A549 (cell line): ENCODE measurements around the gene CARMIL1.

Experiments used
- CHD4 ChIP-seq: fragments of 200-600 bp; sonication (generic); IDR thresholded peaks from 2 replicates; pipeline ENCODE4 v1.6.1; 2016; ENCODE audit warnings: antibody characterized with exemption, mild to moderate bottlenecking, borderline replicate concordance
- CTCF ChIP-seq: fragments of >200 bp; sonication (Bioruptor Twin); formaldehyde crosslinking; IDR thresholded peaks from 3 replicates; pipeline ENCODE4 v1.5.1; 2016
- EHMT2 ChIP-seq: fragments of 200-600 bp; sonication (generic); IDR thresholded peaks from 2 replicates; pipeline ENCODE4 v1.6.1; 2016; ENCODE audit warnings: antibody characterized with exemption, low read depth, mild to moderate bottlenecking, moderate library complexity
- EP300 ChIP-seq, 2 experiments: fragments of >200 bp; sonication (Bioruptor Twin); formaldehyde crosslinking; IDR thresholded peaks; 2 replicates in 1 of 2; 3 replicates in 1 of 2; pipeline ENCODE4 v1.6.1; 2016 to 2017
- JUN ChIP-seq, 2 experiments: fragments of >200 bp; sonication (Bioruptor Twin); formaldehyde crosslinking; IDR thresholded peaks; 2 replicates in 1 of 2; 3 replicates in 1 of 2; pipeline ENCODE4 v1.6.1; 2016 to 2017
- MAX ChIP-seq: IDR thresholded peaks from 2 replicates; pipeline ENCODE4 v1.6.1; 2012
- MAZ ChIP-seq: fragments of 150-350 bp; IDR thresholded peaks from 2 replicates; pipeline ENCODE4 v1.6.1; 2014; ENCODE audit warnings: antibody characterized with exemption, low read depth, low read length, borderline replicate concordance
- MYC ChIP-seq: IDR thresholded peaks from 2 replicates; pipeline ENCODE4 v1.6.1; 2012; ENCODE audit warnings: mild to moderate bottlenecking, inconsistent platforms, low read length, improper control_type of control experiment, borderline replicate concordance
- POLR2A ChIP-seq: IDR thresholded peaks from 2 replicates; pipeline ENCODE4 v1.6.1; 2012; ENCODE audit warnings: mild to moderate bottlenecking, low read length
- RAD21 ChIP-seq, 2 experiments: fragments of >200 bp in 1 of 2; sonication (Bioruptor Twin) in 1 of 2; formaldehyde crosslinking in 1 of 2; IDR thresholded peaks in 1 of 2; conservative IDR thresholded peaks in 1 of 2; 2 replicates in 1 of 2; 3 replicates in 1 of 2; pipeline ENCODE4 v1.6.1; 2012 to 2018; ENCODE audit warnings: inconsistent platforms in 1 of 2
- RARB ChIP-seq: fragments of 250-450 bp; sonication (Bioruptor Pico); IDR thresholded peaks from 2 replicates; pipeline ENCODE4 v1.8.0; 2021; ENCODE audit warnings: mild to moderate bottlenecking, moderate library complexity
- REST ChIP-seq: fragments of 200-600 bp; sonication (generic); IDR thresholded peaks from 2 replicates; pipeline ENCODE4 v1.6.1; 2016; ENCODE audit warnings: antibody characterized with exemption, mild to moderate bottlenecking, moderate library complexity

- no peak for TF ChIP-seq RAD21 (conservative IDR thresholded peaks at IDR 0.05 in 1 of 2, IDR thresholded peaks at IDR 0.05 in 1 of 2)
- no peak for TF ChIP-seq REST
- TF ChIP-seq CTCF, result no peak
- no peak for TF ChIP-seq POLR2A
- TF ChIP-seq MAX, result no peak
- TF ChIP-seq EP300 (IDR thresholded peaks at IDR 0.05), result no peak
- no peak for TF ChIP-seq CHD4
- no peak for TF ChIP-seq JUN (IDR thresholded peaks at IDR 0.05)
- no peak for TF ChIP-seq MYC
- TF ChIP-seq RARB (CRISPR knock-in tag), result no peak
- no peak for TF ChIP-seq MAZ
- TF ChIP-seq EHMT2, result no peak
Measured at GRCh38 chr6:25473447-25473846, 194.3 kb downstream of the CARMIL1 start.
